ENCODE results near the gene ANKRD9.
A peak's percentile ranks its signal among the peaks of the same experiment; 100 is the strongest.

Gene ANKRD9

DNA sequence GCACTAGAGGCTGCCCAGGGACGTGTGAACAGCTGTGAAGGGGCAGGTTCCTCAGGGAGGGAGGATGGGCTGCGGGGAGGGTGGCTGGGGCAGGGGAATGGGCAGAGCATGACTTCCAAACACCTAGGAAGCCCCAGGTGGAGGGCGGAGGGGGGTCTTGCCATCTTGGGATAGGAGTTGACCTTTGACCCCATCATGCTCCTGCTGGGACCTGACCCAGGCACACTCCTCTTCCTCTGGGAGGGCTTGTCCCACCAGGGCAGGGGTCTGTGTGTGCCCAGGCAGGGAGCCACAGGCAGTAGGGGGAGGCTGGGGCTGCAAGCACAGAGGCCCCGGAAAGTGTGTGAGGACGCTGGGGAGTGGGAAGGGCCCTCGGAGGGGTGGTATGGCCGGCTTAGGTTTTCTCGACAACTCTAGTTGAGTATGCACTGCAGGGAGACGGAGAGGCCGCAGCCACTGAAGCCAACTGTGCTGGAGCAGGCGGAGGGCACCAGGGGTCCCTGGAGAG is 3.3 kb upstream of the ANKRD9 start:
- no peak for DNase-seq (ENCODE audit: low read depth in 2 of 2)

DNA sequence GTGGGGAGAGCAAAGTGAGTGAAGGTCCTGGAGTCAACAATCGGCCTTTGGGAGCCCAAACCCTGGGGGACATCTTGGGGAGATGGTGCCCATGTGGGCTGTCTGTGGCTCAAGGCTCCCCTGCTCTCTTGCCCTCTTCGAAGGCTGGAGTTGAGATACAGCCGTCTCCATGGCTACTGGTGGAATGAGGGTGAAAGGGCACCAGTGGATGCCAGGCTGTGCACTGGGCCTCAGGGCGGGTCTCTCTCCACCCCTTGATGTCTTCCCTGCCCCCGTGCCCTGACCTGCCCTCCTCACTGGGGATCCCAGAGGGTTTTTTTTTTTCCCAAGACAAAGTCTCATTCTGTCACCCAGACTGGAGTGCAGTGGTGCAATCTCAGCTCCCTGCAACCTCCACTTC is 2.0 kb upstream of the ANKRD9 start:
- no peak for DNase-seq (ENCODE audit: low read depth in 2 of 2)

DNA sequence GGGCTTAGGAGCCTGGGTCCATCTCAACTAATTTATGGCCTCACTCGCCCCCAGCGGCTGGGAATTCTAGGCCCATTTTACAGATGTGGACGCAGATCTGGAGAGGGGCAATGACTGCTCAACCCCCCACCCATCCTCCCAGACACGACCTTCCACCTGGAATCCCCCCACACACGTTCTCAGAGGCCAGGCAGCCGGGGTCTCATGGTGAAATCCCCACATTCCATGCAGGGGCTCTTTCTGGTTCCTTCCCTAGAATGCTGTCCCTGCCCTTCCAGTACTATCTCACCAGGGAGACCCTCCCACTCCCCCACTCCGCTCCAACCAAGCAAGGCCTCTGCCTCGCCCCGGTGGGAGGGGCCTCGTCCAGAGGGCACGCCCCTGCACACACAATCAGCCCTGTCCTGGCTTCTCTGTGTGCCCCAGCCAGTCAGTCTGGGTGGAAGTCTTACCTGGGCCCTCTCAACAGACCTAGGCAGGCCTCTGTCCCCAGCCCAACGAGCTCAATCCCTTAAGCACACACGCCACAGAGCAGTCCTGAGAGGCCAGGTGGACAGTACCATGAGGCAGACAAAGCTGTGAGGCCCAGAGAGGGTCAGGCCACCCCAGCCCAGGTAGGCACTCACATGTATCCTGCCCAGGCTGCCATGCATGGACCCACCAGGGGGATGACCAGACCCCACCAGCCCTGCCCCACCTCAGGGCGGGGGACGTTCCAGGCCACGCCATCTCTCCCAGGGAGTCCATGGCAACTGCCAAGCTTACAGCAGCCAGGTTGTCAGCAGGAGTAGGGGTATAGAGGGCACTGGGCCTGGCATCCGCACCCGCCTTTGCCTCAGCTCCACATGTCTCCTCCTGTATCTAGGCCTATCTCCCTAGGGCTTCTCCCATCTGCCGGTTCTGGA is 1.3 kb upstream of the ANKRD9 start:
- peak in 1 of 2 donors; percentile 34 for DNase-seq (ENCODE audit: low read depth in 2 of 2)

DNA sequence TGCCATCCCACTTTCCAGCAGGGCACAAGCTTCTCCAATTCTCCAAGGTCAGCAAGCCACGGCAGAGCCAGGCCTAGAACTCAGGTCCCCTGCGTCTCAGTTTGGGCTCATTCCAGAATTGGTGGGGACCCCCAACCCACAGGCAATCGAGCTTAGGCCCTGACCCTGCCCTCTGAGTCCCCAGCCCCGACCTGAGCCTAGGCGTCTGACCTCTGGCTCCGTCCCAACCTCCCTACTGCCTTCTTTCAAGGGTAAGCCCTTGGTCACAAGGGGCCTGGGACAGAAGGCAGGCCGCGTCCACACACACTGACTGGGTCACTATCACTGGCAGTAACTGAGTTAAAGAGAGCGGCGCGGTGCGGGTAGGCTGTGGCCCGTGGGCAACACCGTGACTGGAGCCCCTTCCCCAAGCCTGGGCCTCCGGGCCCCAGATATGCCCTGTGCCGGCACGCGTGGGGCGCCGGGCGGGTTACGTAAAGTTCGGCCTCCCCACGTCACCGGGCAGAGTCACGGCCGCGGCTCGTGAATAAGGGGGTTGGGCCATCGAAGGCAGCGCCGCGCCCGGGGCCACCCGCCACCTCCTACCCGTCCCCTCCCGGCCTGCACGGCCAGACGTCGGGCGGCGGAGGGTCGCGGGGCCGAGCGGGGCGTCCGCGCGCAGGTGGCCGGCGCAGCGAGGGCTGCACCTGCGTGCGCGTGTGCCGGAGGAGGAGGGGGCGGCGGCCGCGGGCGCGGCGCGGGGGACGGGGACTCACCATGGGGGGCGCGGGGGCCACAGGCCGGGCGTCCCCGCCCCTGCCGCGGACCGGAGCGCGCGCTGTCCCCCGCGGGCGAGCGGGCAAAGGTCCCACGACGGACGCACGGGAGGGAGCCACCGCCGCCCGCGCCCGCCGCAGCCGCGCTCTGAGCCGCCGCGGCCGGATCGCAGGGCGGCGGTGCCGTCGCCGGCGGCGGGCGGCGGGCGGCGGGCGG is 516 bp downstream of the ANKRD9 start:
- DNase-seq (ENCODE audit: low read depth in 2 of 2), result no peak

DNA sequence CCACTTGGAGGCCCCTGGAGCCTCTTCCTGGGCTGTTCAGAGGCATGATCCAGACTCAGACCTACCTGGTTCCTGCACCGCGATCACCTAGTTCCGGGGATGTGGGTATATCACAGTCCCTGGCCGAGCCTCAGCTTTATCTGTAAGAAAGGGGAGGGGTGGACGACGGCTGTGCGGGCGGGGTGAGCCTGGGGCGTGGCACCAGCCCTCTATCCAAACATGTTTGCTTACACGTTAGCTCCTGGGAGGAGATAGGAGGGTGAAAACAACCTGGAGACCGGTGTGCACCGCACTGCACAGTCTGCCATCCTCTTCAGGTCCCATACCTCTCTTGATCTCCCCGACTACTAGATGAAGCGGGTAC is 1.2 kb downstream of the ANKRD9 start:
- DNase-seq (ENCODE audit: low read depth in 2 of 2), result no peak

DNA sequence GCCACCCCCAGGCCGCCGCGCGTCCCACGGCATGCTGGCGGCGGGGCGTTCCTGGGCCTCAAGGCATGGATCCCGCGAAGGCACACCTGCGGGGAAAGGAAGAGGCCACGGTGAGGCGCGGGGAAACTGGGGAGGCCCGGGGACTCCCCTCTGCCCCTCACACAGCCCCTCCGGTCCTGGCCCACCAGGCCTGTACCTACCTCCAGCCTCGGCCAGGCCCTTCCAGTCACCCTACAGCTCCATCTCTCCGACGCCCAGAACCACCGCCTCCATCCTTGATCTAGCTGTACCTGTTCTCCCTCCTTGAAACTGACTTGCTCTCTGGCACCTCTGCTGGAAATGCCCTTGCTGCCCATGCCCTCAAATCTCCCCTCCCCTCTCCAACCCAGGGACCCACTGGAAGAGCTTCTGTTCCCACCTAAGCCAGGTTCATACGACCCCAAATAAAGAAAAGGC is 1.7 kb downstream of the ANKRD9 start:
- DNase-seq (ENCODE audit: low read depth in 2 of 2), result no peak

DNA sequence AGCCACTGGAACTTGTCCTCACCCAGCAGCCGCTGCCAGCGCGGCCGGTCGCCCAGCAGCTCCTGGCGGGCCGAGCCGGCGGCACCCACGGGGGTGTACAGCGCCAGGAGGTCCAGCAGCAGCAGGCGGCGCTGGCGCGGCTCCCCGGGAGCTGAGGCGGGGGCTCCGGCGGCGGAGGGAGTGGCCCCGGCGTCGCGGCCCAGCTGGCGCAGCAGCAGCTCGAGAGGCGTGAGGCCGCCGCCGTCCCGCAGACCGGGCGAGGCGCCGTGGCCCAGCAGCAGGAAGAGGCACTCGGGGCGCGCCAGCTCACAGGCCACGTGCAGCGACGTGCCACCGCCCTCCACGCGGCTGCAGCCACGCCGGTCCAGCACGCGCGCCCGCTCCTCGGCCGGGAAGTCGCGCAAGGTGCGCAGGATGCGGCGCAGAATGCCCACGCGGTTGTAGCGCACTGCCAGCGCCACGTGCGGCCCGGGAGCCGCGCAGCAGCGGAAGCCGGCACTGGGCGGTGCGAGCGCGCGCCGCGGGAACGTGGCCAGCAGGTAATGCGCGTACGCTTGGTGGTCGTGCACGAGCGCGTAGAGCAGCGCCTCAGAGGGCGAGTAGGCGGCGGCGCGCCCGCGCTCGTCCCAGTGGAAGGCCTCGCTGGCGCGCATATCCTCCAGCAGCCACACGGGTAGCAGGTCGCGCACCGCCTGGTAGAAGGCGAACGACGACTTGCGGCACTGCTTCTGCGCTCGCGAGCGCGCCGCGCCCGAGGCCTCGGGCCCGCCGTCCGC is 2.3 kb downstream of the ANKRD9 start:
- DNase-seq (ENCODE audit: low read depth in 2 of 2), result no peak

DNA sequence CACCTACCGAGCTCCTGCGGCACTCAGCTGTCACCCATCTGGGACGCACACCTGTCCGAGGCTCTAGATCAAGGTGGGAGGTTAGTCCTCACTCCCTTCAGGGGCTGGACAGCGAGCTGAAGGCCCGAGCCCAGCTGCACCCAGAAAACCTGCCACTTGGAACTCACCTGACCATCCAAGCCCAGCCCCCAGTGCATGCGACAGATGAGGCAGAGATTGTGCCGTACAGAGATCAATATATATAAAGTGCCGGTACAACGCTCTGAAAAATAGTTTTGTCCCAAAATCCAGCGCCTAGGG is 3.0 kb downstream of the ANKRD9 start:
- no peak for DNase-seq (ENCODE audit: low read depth in 2 of 2)

DNA sequence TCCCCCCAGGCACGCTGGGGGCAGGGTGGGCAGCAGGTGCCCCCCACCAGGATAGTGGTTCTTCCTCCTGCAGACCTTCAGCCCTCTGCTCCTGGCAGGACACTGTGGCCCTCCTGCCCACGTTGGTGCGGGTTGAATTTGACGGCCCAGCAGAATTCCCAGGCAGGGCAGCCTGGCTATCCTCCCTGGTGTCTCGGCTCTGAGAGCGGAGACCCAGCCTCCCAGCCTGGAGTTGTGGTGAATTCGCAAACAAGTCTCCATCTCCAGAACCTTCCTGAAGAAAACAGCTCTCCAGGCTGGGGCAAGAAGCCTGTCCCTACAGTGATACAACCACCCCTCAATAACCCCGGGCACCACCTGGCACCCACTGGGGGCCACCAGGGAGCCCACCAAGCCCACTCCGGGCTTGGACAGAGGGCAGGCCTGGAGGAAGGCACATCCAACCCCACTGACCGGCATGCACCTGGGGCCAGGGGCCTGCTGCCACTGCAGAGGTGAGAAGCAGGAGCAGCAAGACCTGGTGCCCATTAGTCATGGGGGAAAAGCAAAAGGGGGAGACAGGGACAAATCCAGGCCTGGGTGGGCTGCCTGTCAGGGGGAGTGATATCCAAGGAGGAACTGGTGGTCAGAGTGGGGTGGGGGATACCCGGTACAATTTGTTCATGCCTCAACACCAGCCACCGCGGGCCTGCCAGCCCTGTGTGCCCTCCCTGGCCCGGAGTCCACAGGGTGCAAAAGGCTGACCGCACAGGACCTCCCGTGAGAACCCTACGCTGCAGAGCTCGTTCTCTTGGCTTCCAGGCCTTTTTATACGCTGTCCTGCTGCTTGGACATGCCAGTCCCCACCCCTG is 3.6 kb downstream of the ANKRD9 start:
- DNase-seq (ENCODE audit: low read depth in 2 of 2), result no peak

DNA sequence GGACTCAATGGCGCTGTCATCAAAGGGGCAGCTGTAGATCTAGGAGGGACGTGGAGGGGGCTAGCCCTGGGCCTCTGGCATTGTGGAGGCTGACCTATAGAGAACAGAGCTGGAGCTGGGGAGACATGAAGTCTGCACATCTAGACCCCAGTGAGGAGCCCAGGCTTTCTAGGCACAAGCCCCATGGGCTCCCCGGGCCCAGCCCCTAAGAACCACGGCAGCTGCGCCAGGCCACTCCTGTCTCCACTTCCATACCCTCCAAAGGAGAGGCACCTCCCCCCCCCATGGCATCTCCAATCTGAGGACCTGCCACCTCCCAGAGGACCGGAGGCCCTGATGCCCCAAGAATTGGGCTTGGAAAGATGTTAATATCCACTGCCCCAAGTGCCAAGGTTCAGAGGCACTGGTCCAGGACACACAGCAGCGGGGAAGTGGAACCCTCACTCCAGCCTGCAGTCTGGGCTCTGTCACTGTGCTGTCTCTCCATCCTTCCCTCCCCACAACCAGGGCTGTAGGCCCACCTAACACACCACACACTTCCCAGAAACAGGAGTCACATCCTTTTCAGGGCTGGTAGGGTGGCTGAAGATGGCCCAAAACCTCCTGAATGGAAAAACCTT is 4.5 kb downstream of the ANKRD9 start:
- no peak for DNase-seq (ENCODE audit: low read depth in 2 of 2)

DNA sequence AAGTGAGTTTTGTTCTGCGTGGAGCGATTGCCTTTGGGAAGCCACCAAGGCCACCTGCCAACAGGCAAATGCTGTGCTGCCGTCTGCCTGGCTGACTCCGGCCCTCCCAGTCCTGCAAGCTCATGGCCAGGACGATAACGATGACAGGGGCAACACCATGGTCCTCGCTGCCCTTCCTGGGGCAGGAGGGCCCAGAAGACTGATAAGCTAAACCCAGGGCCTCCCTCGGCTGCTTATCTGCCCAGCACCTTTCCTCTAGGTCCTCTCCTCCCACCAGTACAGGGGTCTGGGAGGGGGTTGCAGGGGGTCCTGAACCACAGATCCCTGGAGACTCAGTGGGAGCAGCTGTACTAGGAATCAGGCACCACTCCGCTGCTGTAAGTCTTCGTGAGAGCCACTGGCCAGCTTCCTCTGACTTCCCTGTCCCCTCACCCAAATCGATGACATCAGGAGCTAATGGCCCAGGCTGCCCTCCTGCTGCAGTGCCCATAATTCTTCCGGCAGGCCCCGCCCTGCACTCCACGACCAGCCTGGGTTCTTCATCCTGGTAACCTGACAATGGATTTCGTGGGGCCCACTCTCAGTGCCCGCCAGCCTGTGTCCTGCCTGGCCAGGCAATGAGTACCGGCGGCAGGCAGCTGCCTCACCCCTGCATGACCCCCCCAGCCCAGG is 5.1 kb downstream of the ANKRD9 start:
- no peak for DNase-seq (ENCODE audit: low read depth in 2 of 2)

DNA sequence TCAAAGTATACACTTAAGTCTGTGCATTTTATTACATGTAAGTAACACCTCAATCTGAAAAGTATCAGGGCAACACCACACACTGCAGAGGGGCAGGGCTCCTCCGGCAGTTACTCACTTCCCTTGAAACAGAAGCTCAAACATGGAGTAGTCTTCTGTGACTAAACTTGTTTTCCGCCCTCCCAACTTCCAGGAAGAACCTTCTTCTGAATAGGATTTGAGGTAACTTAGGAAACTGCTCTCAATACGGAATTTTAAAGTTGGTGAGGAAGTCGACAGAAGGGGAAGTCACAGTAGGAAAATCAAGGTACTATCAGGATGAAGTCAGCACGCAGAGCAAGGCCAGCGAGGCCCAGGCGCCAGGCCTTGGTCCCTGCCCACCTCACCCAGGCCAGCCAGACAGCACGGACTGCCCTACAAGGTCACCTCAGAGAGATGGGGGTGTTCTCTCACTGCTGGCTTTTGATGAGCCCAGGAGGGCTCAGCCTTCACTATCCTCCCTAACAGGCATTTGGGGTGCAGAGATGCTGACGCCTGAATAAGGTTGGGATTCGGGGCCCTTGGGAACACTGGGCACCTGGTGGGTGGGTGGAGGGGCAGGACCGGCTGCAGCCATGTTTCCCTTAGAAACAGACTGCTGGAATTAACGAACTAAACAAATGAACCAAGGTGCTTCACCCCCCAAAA is 5.8 kb downstream of the ANKRD9 start:
- no peak for DNase-seq (ENCODE audit: low read depth in 2 of 2)

DNA sequence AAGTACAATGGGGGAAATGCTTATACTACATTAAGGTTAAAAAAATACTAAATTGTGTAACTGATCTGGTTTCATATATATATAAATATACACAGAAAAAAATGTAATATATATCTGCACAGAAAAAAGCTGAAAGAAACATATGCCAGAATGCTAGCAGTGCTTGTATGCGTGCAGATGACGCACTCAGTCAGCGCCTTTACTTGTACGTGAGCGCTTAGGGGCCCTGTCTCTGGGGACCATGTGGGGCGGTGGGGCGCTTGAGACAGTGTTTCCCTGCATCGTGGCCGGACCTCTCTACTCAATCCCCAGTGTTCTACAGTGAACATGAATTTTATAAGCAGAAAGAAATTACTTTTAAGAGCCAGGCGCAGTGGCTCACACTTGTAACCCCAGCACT is 7.0 kb downstream of the ANKRD9 start:
- DNase-seq (ENCODE audit: low read depth in 2 of 2), result no peak

DNA sequence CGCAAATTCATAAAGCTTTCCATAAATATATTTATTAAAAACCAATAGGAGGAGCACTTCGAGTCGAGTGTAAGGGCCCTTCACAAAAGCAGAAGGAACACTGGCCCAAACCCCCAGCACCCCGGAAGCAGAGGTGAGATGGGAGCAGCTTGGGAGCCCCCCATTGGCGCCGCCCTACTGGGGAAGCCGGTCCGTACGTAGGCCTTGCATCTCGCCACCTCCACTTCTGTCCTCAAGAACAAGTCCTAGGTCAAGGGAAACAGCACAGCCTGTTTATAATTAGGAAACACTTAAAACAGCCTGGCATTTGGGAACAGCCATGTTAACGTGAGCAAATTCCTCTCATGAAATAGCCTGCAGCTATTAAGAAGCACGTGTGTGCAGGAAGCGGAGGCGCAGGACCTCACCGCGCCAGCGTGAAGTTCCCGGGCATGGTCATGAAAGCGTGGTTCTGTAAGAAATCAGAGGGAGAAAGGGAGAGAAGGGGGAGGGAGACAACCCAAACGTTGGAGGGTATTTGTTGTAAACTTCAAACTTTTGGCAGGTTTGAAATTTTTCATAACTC is 7.7 kb downstream of the ANKRD9 start:
- DNase-seq (ENCODE audit: low read depth in 2 of 2), result no peak

DNA sequence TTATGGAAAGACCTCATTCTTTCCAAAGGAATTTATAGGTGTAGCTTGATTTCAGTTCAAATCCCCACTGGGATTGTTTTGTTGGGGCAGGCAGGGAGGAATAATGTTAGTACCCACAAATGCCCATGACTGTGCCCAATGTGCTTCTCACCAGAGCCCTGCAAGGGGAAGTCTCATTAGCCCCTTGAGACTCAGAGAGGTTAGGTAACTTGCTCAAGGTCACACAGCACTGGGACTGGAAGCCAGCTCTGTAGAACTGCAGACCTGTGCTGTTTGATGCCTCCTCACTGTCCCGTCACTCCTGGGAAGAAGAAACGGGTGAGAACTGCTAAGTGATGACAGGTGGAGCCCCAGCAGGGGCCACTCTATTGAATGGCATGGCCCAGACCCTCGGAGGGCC is 8.9 kb downstream of the ANKRD9 start:
- DNase-seq (ENCODE audit: low read depth in 2 of 2), result no peak

DNA sequence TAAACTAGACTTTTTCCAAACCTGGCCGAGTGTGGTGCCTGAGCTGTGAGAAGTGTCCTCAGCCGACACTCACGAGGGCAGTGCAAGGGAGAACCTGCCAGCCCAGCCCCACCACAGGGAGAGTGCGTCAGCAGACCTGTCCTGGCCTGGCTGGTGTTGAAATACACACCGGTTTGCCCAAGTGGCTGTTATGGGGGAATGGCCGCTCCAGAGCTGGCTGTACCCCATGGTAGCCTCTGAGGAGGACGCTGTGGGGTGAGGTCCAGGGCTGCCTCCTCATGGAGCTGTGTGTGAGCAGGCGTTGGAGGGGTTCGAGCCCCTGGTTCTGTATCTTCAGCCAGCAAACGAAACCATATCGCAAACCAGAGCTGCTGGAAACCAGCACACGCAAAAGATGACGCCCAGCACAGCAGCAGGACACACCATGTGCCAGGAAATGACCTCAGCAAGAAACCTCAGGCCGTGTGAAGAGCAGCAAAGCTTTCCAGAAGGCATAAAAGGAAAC is 9.4 kb downstream of the ANKRD9 start:
- no peak for DNase-seq (ENCODE audit: low read depth in 2 of 2)

DNA sequence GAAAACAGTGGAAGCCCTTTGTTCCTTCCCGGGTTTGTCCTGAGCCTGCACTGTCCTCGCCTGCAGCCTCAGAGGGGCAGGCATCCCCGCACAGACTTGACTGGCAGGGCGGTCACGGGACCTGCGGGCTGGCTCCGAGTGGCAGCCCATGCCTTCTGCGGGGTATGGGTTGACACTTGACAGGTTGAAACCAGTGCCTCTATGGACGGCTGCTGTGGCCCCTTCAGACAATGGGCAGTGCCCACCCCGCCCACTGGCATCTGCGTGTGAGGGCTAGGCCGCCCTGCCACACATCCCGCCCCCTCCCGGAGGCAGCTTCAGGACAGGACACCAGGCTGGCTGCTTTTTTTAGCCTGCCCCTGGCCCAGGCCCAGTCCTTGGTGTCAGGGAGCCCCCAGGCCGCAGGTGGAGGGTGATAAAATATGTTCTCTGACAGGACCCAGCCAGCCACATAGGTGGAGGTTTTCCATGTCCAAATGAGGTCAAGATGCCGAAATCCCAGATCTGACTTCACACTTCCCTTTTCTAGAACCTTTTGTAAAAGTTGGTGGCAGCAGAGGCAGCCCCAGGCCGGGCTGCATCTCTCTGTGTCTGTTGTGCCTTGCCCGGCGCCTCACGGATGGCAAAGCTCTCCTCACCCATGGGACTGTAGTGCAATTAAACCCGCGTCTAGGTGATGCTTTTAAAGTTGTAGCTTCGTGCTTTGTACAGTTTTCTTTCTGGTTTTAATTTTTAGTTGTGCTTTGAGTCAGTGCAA is 10.0 kb downstream of the ANKRD9 start:
- no peak for DNase-seq (ENCODE audit: low read depth in 2 of 2)

DNA sequence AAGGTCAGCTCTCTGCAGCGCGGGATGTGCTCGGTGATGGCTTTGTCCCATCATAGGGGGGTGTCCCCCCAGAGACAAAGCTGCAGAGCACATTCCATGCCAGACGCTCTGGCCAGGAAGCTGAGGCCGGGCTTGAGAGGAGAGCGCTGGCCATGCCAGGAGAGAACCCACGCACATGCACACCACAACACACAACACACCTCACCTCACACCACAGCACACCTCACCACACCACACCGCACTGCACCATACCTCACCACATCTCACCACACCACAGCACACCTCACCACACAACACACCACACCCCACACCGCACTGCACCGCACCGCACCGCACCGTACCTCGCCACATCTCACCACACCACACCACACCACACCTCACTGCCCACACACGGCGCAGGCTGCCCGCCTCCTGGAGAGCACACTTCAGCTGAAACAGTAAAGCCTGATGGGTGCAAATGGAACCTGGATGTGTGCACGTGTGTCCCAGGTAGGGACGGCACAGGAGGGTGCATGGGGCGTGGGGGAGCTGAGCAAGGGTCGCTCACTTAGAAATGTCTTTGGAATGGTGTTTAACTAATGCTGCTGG is 10.8 kb downstream of the ANKRD9 start:
- no peak for DNase-seq (ENCODE audit: low read depth in 2 of 2)
